ENCODE results near the gene POLR2H.

POLR2H gene

GRCh38 chr3:184366619-184367289 lies 5.2 kb downstream of the POLR2H start:
- TF ChIP-seq, protein P1, sequence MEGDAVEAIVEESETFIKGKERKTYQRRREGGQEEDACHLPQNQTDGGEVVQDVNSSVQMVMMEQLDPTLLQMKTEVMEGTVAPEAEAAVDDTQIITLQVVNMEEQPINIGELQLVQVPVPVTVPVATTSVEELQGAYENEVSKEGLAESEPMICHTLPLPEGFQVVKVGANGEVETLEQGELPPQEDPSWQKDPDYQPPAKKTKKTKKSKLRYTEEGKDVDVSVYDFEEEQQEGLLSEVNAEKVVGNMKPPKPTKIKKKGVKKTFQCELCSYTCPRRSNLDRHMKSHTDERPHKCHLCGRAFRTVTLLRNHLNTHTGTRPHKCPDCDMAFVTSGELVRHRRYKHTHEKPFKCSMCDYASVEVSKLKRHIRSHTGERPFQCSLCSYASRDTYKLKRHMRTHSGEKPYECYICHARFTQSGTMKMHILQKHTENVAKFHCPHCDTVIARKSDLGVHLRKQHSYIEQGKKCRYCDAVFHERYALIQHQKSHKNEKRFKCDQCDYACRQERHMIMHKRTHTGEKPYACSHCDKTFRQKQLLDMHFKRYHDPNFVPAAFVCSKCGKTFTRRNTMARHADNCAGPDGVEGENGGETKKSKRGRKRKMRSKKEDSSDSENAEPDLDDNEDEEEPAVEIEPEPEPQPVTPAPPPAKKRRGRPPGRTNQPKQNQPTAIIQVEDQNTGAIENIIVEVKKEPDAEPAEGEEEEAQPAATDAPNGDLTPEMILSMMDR (conservative IDR thresholded peaks at IDR 0.05; ENCODE audit: low read depth, low read length): no peak
- DNase-seq (ENCODE audit: low read depth): no peak
- no peak overlapping the region for H3K4me3 ChIP-seq (ENCODE audit: low read length)

DNA sequence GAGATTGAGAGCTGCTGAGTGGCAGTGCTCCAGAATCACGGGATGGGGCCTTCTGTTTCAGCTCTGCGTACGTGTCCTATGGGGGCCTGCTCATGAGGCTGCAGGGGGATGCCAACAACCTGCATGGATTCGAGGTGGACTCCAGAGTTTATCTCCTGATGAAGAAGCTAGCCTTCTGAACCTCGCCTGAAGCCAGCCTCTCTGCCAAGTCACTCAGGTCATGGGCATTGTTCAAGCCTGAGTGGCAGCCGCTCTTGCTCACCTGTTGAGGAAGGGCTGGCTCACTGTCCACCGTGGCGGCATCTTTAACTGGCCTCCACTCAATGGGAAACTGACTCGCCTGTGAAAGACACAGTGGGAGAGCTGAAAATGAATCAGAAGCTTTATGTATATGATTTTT lies 6.6 kb downstream of the POLR2H start:
- no peak for DNase-seq (ENCODE audit: low read depth)
- H3K4me3 ChIP-seq (ENCODE audit: low read length): no peak overlapping the region
- TF ChIP-seq, protein P1 (conservative IDR thresholded peaks at IDR 0.05; ENCODE audit: low read depth, low read length): no peak

DNA sequence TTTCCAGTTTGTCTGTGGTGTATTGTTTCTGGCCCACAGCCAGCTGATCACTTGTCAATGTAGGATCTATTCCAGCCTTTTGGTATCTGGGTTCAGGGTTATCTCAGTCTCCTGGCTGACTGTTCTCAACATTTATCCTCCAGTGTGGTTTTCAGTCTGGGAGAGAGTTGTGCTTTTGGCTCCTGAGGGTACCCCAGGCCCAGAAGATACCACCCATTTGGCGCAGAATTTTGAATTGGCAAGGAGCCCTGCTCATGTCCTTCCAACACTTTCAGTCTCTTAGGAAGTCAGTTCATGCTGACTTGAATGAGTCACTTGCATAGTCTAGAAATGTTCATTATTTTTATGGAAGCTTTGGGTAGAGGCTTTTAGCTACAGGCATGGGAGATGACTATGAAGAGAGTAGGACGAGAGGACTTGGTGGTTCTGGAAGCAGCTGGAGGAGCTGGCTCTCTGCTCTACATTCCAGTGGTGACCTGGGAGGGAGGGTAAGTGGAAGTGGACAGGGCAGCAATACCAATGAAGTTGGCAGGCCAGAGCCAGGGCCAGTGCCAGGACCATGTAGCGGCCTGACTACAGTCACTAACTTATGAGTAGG lies 7.2 kb downstream of the POLR2H start:
- no peak for DNase-seq (ENCODE audit: low read depth)
- TF ChIP-seq, protein P1 (conservative IDR thresholded peaks at IDR 0.05; ENCODE audit: low read depth, low read length): no peak
- no peak overlapping the region for H3K4me3 ChIP-seq (ENCODE audit: low read length)

DNA sequence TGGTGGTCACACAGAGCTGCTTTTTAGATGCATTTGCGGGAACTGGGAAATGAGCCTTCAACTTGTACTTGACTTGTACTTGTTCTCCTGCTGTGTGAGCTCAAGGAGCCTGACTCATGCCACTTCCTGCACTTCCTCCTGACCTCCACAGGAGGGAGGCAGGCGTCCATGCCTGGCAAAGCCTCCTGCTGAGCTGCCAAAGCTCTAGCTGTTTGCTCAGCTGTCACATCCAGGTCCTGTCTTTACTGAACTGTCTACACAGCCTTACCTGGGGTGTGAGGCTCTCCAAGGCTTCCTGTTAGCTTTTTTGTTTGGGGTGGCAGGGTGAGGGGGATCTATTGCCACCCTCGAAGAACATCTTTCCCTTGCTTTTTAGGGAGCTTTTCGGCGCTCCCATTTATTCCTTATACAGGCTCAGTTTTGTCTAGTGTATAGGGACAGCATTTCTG lies 10.1 kb downstream of the POLR2H start:
- DNase-seq (ENCODE audit: low read depth): peak; percentile 50
- TF ChIP-seq, protein P1 (conservative IDR thresholded peaks at IDR 0.05; ENCODE audit: low read depth, low read length): peak; percentile 99
- no peak overlapping the region for H3K4me3 ChIP-seq (ENCODE audit: low read length)

DNA sequence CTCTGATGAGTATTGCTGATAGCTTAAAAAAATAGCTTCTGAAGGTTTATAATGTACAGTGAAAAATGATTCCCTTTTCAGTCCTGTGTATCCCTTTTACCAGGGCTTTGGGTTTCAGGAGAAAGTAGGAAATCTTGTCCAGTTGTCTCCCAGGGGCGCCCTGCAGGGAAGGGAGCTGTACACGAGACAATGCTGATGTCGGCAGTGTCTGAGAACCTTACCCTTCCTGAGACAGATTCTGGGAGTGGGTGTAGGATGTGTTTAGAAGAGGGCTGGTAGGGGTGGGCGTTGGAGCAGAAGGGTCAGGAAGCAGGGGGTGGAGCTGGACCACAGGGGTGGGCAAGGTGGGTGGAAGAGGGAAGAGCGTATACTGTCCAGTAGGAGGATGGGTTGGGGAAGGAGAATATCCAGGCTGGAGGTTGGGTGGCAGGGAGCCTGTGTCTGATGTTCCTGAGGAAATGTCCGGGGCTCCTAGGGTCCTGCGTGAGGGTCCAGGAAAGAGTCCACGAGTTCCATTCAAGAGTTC lies 10.8 kb downstream of the POLR2H start:
- TF ChIP-seq, protein P1 (conservative IDR thresholded peaks at IDR 0.05; ENCODE audit: low read depth, low read length): no peak

GRCh38 chr3:184372911-184373310 lies 11.4 kb downstream of the POLR2H start:
- no peak overlapping the region for H3K4me3 ChIP-seq (ENCODE audit: low read length)
- TF ChIP-seq, protein P1 (conservative IDR thresholded peaks at IDR 0.05; ENCODE audit: low read depth, low read length): no peak
- DNase-seq (ENCODE audit: low read depth): no peak

More for the DNA sequence above, 10.8 kb downstream of the POLR2H start:
- DNase-seq (ENCODE audit: low read depth): no peak
- no peak overlapping the region for H3K4me3 ChIP-seq (ENCODE audit: low read length)

- H3K4me3 ChIP-seq (ENCODE audit: low read length): no peak overlapping the region
- TF ChIP-seq, protein P1 (conservative IDR thresholded peaks at IDR 0.05; ENCODE audit: low read depth, low read length): no peak
- no peak for DNase-seq (ENCODE audit: low read depth)
Observed at GRCh38 chr3:184373422-184373821, 11.9 kb downstream of the POLR2H start.

Measured in retinal pigment epithelial cell (primary cell).